ENCODE results near the gene ATRN. TPM values are rescaled to one million over a fixed set of nuclear protein-coding genes. Genes with fewer than 3 reads are reported as not detected.

Gene ATRN
- total and polyA plus RNA-seq, 2 experiments from 2014 or later, result 2.2 to 18.3 TPM

DNA sequence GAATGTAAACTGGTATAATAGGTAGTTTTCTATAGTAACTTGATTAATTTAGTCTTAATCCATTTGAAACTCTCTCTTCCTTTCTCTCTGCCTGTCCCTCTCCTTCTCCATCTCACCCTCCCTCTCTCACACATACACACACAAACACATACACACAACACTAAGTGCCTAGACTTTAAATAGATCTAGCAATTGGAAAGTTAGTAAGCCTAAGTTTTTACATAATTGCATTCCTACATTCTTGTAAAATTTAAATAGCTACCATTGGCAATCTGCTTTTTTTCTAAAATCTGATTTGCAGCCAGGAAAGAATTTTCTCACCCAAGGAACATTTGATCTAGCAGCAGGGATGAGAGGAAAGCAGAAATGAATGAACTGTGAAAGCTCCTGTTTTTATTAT, 176.7 kb downstream of the ATRN start (continued):
- TF ChIP-seq, protein P1, sequence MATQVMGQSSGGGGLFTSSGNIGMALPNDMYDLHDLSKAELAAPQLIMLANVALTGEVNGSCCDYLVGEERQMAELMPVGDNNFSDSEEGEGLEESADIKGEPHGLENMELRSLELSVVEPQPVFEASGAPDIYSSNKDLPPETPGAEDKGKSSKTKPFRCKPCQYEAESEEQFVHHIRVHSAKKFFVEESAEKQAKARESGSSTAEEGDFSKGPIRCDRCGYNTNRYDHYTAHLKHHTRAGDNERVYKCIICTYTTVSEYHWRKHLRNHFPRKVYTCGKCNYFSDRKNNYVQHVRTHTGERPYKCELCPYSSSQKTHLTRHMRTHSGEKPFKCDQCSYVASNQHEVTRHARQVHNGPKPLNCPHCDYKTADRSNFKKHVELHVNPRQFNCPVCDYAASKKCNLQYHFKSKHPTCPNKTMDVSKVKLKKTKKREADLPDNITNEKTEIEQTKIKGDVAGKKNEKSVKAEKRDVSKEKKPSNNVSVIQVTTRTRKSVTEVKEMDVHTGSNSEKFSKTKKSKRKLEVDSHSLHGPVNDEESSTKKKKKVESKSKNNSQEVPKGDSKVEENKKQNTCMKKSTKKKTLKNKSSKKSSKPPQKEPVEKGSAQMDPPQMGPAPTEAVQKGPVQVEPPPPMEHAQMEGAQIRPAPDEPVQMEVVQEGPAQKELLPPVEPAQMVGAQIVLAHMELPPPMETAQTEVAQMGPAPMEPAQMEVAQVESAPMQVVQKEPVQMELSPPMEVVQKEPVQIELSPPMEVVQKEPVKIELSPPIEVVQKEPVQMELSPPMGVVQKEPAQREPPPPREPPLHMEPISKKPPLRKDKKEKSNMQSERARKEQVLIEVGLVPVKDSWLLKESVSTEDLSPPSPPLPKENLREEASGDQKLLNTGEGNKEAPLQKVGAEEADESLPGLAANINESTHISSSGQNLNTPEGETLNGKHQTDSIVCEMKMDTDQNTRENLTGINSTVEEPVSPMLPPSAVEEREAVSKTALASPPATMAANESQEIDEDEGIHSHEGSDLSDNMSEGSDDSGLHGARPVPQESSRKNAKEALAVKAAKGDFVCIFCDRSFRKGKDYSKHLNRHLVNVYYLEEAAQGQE (IDR thresholded peaks at IDR 0.05; ENCODE audit: unreplicated experiment), result no peak
- TF ChIP-seq EZH2 (IDR thresholded peaks at IDR 0.05; ENCODE audit: low read depth, unreplicated experiment) (no peak), CREB1 (CRISPR knock-in tag; IDR thresholded peaks at IDR 0.05; ENCODE audit: low read depth) (no peak)

DNA sequence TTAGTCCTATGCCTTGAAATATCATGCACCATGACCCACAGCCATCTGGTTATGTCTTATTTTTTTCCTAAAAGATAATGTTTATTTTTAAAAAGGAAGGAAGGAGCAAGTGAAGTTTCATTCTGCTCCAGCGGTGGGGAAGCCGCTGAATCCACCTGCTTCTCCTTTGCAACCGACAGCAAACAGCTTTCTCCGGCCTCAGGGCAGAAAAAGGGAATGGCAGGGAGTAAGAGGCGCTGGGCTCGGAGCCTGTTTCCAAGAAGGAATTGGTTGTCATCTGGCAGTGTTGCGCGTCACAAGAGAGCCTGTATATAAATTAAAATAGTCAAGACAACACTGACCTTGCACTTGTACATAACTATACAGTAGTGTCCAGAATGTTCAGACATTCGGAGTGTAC, 178.1 kb downstream of the ATRN start:
- no peaks in the 10 kb centered on the region for H3K79me2 ChIP-seq (replicated peaks; ENCODE audit: insufficient read depth)
- H3K4me2 ChIP-seq, result no peak overlapping the region
- H3K4me1 Mint-ChIP-seq, result peaks cover 7% of the 10 kb centered on the region
- H4K20me1 ChIP-seq (replicated peaks; ENCODE audit: insufficient read depth), result no peaks in the 10 kb centered on the region
- no peaks in the 10 kb centered on the region for H3K9me3 Mint-ChIP-seq
- no peaks in the 10 kb centered on the region for H3K9me2 ChIP-seq (ENCODE audit: insufficient read depth)
- no peak overlapping the region for H3K4me3 Mint-ChIP-seq
- H3K4me3 ChIP-seq, result no peak overlapping the region
- H3K27me3 ChIP-seq (ENCODE audit: insufficient read depth), result no peaks in the 10 kb centered on the region
- no peaks in the 10 kb centered on the region; the same call in 2 of the 3 replicates for H3K36me3 Mint-ChIP-seq (ENCODE audit: low read depth)
- ATAC-seq, result no peak
- no peaks in the 10 kb centered on the region for H3F3A ChIP-seq (replicated peaks; ENCODE audit: low read depth)
- H3K36me3 ChIP-seq (ENCODE audit: insufficient read depth), result no peaks in the 10 kb centered on the region
- no peak overlapping the region for H2AFZ ChIP-seq
- no peaks in the 10 kb centered on the region for H3K4me1 ChIP-seq (ENCODE audit: insufficient read depth)
- H3K27ac Mint-ChIP-seq, result no peak overlapping the region
- no peak for DNase-seq (ENCODE audit: low spot score)
- peaks cover 1% of the 10 kb centered on the region for H3K27me3 Mint-ChIP-seq (ENCODE audit: insufficient read depth, low read depth, poor library complexity)
- no peak overlapping the region for H3K27ac ChIP-seq (ENCODE audit: low read depth)
- TF ChIP-seq ZNF114 (CRISPR knock-in tag; IDR thresholded peaks at IDR 0.05), result no peak
- no peak for TF ChIP-seq JUNB (IDR thresholded peaks at IDR 0.05; ENCODE audit: unreplicated experiment)
- TF ChIP-seq EZH2phosphoT487 (IDR thresholded peaks at IDR 0.05; ENCODE audit: unreplicated experiment), result no peak
- TF ChIP-seq CREB1 (CRISPR knock-in tag; IDR thresholded peaks at IDR 0.05; ENCODE audit: low read depth), result no peak
- TF ChIP-seq, protein P2, sequence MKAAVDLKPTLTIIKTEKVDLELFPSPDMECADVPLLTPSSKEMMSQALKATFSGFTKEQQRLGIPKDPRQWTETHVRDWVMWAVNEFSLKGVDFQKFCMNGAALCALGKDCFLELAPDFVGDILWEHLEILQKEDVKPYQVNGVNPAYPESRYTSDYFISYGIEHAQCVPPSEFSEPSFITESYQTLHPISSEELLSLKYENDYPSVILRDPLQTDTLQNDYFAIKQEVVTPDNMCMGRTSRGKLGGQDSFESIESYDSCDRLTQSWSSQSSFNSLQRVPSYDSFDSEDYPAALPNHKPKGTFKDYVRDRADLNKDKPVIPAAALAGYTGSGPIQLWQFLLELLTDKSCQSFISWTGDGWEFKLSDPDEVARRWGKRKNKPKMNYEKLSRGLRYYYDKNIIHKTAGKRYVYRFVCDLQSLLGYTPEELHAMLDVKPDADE (IDR thresholded peaks at IDR 0.05), result no peak
- no peak for TF ChIP-seq CTCF (conservative IDR thresholded peaks at IDR 0.05; ENCODE audit: low read depth in 2 of 2)
- TF ChIP-seq ZNF462 (CRISPR knock-in tag; IDR thresholded peaks at IDR 0.05), result no peak
- TF ChIP-seq NANOG (IDR thresholded peaks at IDR 0.05; ENCODE audit: borderline replicate concordance), result no peak
- TF ChIP-seq POLR2AphosphoS5 (IDR thresholded peaks at IDR 0.05; ENCODE audit: low read depth), result no peak
- no peak for TF ChIP-seq STAT1 (IDR thresholded peaks at IDR 0.05; ENCODE audit: unreplicated experiment)
- TF ChIP-seq EZH2 (IDR thresholded peaks at IDR 0.05; ENCODE audit: low read depth, unreplicated experiment), result no peak
